Neural progenitor cell (in vitro differentiated cells): ENCODE results near the gene STAT3. TPM values are rescaled to one million over a fixed set of nuclear protein-coding genes. Genes with fewer than 3 reads are reported as not detected.

Experiments used
- DNase-seq: peaks from one replicate; pipeline ENCODE4 v3.0.0-alpha.2; 2016; ENCODE audit warnings: low spot score
- H2AFZ ChIP-seq: fragments of 200-600 bp; sonication (generic); replicated peaks from 2 replicates; pipeline ENCODE4 v1.6.1; 2016; ENCODE audit warnings: antibody characterized with exemption
- H3F3A ChIP-seq: fragments of 200-600 bp; sonication (generic); 2 replicates; pipeline ENCODE4 v1.6.1; 2016; ENCODE audit warnings: antibody characterized with exemption, low read depth
- H3K27ac ChIP-seq: fragments of 200-600 bp; sonication (generic); 2 replicates; pipeline ENCODE4 v1.5.1; 2016; ENCODE audit warnings: mild to moderate bottlenecking
- H3K27me3 ChIP-seq: fragments of 200-600 bp; sonication (generic); 2 replicates; pipeline ENCODE4 v1.6.1; 2016; ENCODE audit warnings: mild to moderate bottlenecking, moderate library complexity
- H3K36me3 ChIP-seq: fragments of 200-600 bp; sonication (generic); 2 replicates; pipeline ENCODE4 v1.5.1; 2016
- H3K4me1 ChIP-seq: fragments of 200-600 bp; sonication (generic); 2 replicates; pipeline ENCODE4 v1.6.1; 2016; ENCODE audit warnings: mixed run types
- H3K4me2 ChIP-seq: fragments of 200-600 bp; sonication (generic); 2 replicates; pipeline ENCODE4 v1.6.1; 2016
- H3K4me3 ChIP-seq: fragments of 200-600 bp; sonication (generic); 2 replicates; pipeline ENCODE4 v1.5.1; 2016
- H3K79me2 ChIP-seq: fragments of 200-600 bp; sonication (generic); 2 replicates; pipeline ENCODE4 v1.6.1; 2016; ENCODE audit warnings: low read depth
- H3K9ac ChIP-seq: fragments of 200-600 bp; sonication (generic); 2 replicates; pipeline ENCODE4 v1.6.1; 2016
- H3K9me3 ChIP-seq: fragments of 200-600 bp; sonication (generic); 2 replicates; pipeline ENCODE4 v1.5.1; 2016; ENCODE audit warnings: low read depth
- H4K20me1 ChIP-seq: fragments of 200-600 bp; sonication (generic); 2 replicates; pipeline ENCODE4 v1.6.1; 2016; ENCODE audit warnings: low read depth
- H3K27ac Mint-ChIP-seq: 3 replicates; pipeline ENCODE4 v1.8.0; 2021; ENCODE audit warnings: mixed read lengths
- H3K27me3 Mint-ChIP-seq: 2 replicates; pipeline ENCODE4 v1.8.0; 2022; ENCODE audit warnings: low read depth, mild to moderate bottlenecking, inconsistent platforms, moderate library complexity, mixed read lengths; ENCODE audit not compliant: insufficient read depth
- H3K36me3 Mint-ChIP-seq: 3 replicates; pipeline ENCODE4 v1.8.0; 2021; ENCODE audit warnings: mixed read lengths
- H3K4me1 Mint-ChIP-seq: 3 replicates; pipeline ENCODE4 v1.8.0; 2021; ENCODE audit warnings: mixed read lengths
- H3K4me3 Mint-ChIP-seq: 3 replicates; pipeline ENCODE4 v1.8.0; 2021; ENCODE audit warnings: mild to moderate bottlenecking, moderate library complexity, mixed read lengths
- H3K9me3 Mint-ChIP-seq: 3 replicates; pipeline ENCODE4 v1.8.0; 2020; ENCODE audit warnings: mixed read lengths
- CTCF ChIP-seq: fragments of 200-600 bp; sonication (generic); IDR thresholded peaks from 2 replicates; pipeline ENCODE4 v1.5.1; 2017; ENCODE audit warnings: antibody characterized with exemption, mild to moderate bottlenecking
- EZH2 ChIP-seq: fragments of 200-600 bp; sonication (generic); IDR thresholded peaks from 2 replicates; pipeline ENCODE4 v1.6.1; 2017; ENCODE audit warnings: antibody characterized with exemption, mild to moderate bottlenecking, moderate library complexity
- EZH2phosphoT487 ChIP-seq: fragments of 200-600 bp; sonication (generic); IDR thresholded peaks from 2 replicates; pipeline ENCODE4 v1.6.1; 2017; ENCODE audit warnings: antibody characterized with exemption
- total RNA-seq: library from RNA; depleted of rRNA; stranded (reverse); fragments of >200 nt; gene quantifications from 2 replicates; pipeline ENCODE4 v1.2.3, GENCODE V29; 2015; ENCODE audit warnings: low replicate concordance

STAT3 gene
- total RNA-seq, 1 donor from 2014 or later = 54.9 TPM

- Histone ChIP-seq H3K4me2 (peak overlapping the region; percentile 37), H4K20me1 (no peaks in the 10 kb centered on the region), H2AFZ (no peak overlapping the region), H3K36me3 (no peaks in the 10 kb centered on the region), H3F3A (peaks cover 22% of the 10 kb centered on the region), H3K27ac (no peak overlapping the region), H3K4me3 (no peak overlapping the region), H3K27me3 (no peaks in the 10 kb centered on the region), H3K9ac (no peak overlapping the region), H3K79me2 (no peaks in the 10 kb centered on the region), H3K9me3 (no peaks in the 10 kb centered on the region), H3K4me1 (peaks cover 18% of the 10 kb centered on the region)
- Mint-ChIP-seq H3K27ac (no peak overlapping the region), H3K4me1 (peaks cover 20% of the 10 kb centered on the region), H3K4me3 (no peak overlapping the region), H3K36me3 (no peaks in the 10 kb centered on the region), H3K9me3 (no peaks in the 10 kb centered on the region), H3K27me3 (peaks cover 2% of the 10 kb centered on the region)
- DNase-seq = no peak
- no peak for TF ChIP-seq EZH2
- TF ChIP-seq EZH2phosphoT487 = no peak
- TF ChIP-seq CTCF = no peak
Measured at GRCh38 chr17:42408061-42408460, 19.8 kb upstream of the STAT3 start.

GRCh38 chr17:42407289-42407836, 19.1 kb upstream of the STAT3 start:
- peak; percentile 79 for DNase-seq
- Histone ChIP-seq H3K4me3 (no peak overlapping the region), H2AFZ (no peak overlapping the region), H3K79me2 (no peaks in the 10 kb centered on the region), H3K9me3 (no peaks in the 10 kb centered on the region), H3K9ac (no peak overlapping the region), H3K27me3 (no peaks in the 10 kb centered on the region), H4K20me1 (no peaks in the 10 kb centered on the region), H3K36me3 (no peaks in the 10 kb centered on the region), H3F3A (peaks cover 28% of the 10 kb centered on the region), H3K4me2 (peak overlapping the region; percentile 37), H3K27ac (no peak overlapping the region), H3K4me1 (peaks cover 25% of the 10 kb centered on the region)
- Mint-ChIP-seq H3K27ac (peak overlapping the region; percentile 92), H3K9me3 (no peaks in the 10 kb centered on the region), H3K36me3 (no peaks in the 10 kb centered on the region), H3K4me1 (peaks cover 21% of the 10 kb centered on the region), H3K4me3 (peak overlapping the region; percentile 20), H3K27me3 (peaks cover 2% of the 10 kb centered on the region)
- TF ChIP-seq EZH2 = no peak
- TF ChIP-seq EZH2phosphoT487 = no peak
- TF ChIP-seq CTCF = no peak

GRCh38 chr17:42406615-42407288, 18.5 kb upstream of the STAT3 start:
- no peak overlapping the region for H3K4me3 Mint-ChIP-seq
- Histone ChIP-seq H3K27me3 (no peaks in the 10 kb centered on the region), H3K79me2 (no peaks in the 10 kb centered on the region), H2AFZ (no peak overlapping the region), H3K36me3 (no peaks in the 10 kb centered on the region), H3K4me3 (no peak overlapping the region), H3K4me2 (no peak overlapping the region), H3K9me3 (no peaks in the 10 kb centered on the region), H4K20me1 (no peaks in the 10 kb centered on the region), H3K27ac (no peak overlapping the region), H3K4me1 (peaks cover 30% of the 10 kb centered on the region), H3F3A (peaks cover 34% of the 10 kb centered on the region), H3K9ac (no peak overlapping the region)
- no peaks in the 10 kb centered on the region for H3K36me3 Mint-ChIP-seq
- no peaks in the 10 kb centered on the region for H3K9me3 Mint-ChIP-seq
- DNase-seq = no peak
- peaks cover 25% of the 10 kb centered on the region for H3K4me1 Mint-ChIP-seq
- TF ChIP-seq CTCF = no peak
- TF ChIP-seq EZH2phosphoT487 = no peak
- TF ChIP-seq EZH2 = no peak
- H3K27me3 Mint-ChIP-seq = no peaks in the 10 kb centered on the region
- H3K27ac Mint-ChIP-seq = no peak overlapping the region
